HepG2 (cell line): Measurements from ENCODE around the gene PLXNC1. TPM values are rescaled to one million over a fixed set of nuclear protein-coding genes. Genes with fewer than 3 reads are reported as not detected.
A peak's percentile ranks its signal among the peaks of the same experiment; 100 is the strongest.

ENCODE experiments used
- FOSL1 ChIP-seq: sonication (generic); formaldehyde crosslinking; IDR thresholded peaks from 2 replicates; pipeline ENCODE4 v1.9.0; 2021; ENCODE audit warnings: missing genetic modification reagents, borderline replicate concordance
- GATAD2A ChIP-seq: IDR thresholded peaks from 2 replicates; pipeline ENCODE4 v1.6.1; 2016
- GFI1 ChIP-seq: sonication (generic); formaldehyde crosslinking; IDR thresholded peaks from 2 replicates; pipeline ENCODE4 v1.5.0; 2020; ENCODE audit warnings: missing genetic modification reagents, mild to moderate bottlenecking, borderline replicate concordance
- KLF16 ChIP-seq, 2 experiments: sonication (generic) in 1 of 2; formaldehyde crosslinking in 1 of 2; IDR thresholded peaks; 2 replicates each; pipeline versions ENCODE4 v1.6.1 to v1.8.0; 2016 to 2023; ENCODE audit warnings: missing genetic modification reagents in 2 of 2, missing compliant biosample characterization in 1 of 2
- MIER3 ChIP-seq: IDR thresholded peaks from 2 replicates; pipeline ENCODE4 v1.6.1; 2016; ENCODE audit warnings: missing compliant biosample characterization, borderline replicate concordance
- NFYB ChIP-seq: sonication (generic); formaldehyde crosslinking; IDR thresholded peaks from 2 replicates; pipeline ENCODE4 v1.4.0; 2020; ENCODE audit warnings: missing genetic modification reagents
- POGZ ChIP-seq: sonication (generic); formaldehyde crosslinking; IDR thresholded peaks from 2 replicates; pipeline ENCODE4 v1.4.0; 2020; ENCODE audit warnings: mild to moderate bottlenecking, missing genetic modification reagents
- RCOR2 ChIP-seq: IDR thresholded peaks from 2 replicates; pipeline ENCODE4 v1.6.1; 2016; ENCODE audit warnings: missing biosample characterization, missing genetic modification reagents
- SETDB1 ChIP-seq: sonication (generic); formaldehyde crosslinking; IDR thresholded peaks from 2 replicates; pipeline ENCODE4 v1.5.1; 2020; ENCODE audit warnings: missing genetic modification reagents, mild to moderate bottlenecking, borderline replicate concordance
- TRIM24 ChIP-seq: sonication (generic); formaldehyde crosslinking; IDR thresholded peaks from 2 replicates; pipeline ENCODE4 v1.8.0; 2022; ENCODE audit warnings: mild to moderate bottlenecking, missing genetic modification reagents
- ZNF12 ChIP-seq: sonication (generic); formaldehyde crosslinking; IDR thresholded peaks from 2 replicates; pipeline ENCODE4 v1.5.0; 2020; ENCODE audit warnings: missing genetic modification reagents
- ZNF121 ChIP-seq: sonication (generic); formaldehyde crosslinking; IDR thresholded peaks from 2 replicates; pipeline ENCODE4 v1.5.0; 2020; ENCODE audit warnings: mild to moderate bottlenecking, missing genetic modification reagents
- ZNF883 ChIP-seq: sonication (generic); formaldehyde crosslinking; IDR thresholded peaks from 2 replicates; pipeline ENCODE4 v1.5.1; 2020; ENCODE audit warnings: mild to moderate bottlenecking, missing genetic modification reagents; ENCODE audit errors: not compliant biosample characterization
- polyA plus RNA-seq, 8 experiments: library from polyadenylated mRNA; depleted of rRNA in 3 of 8; stranded (reverse) in 7 of 8; unstranded in 1 of 8; fragments of >200 nt; fragmentation: Illumina TruSeq in 4 of 8; extraction: Trizol in 4 of 8; gene quantifications; 2 replicates each; pipeline versions ENCODE4 v1.2.1 to v1.2.3, GENCODE V29; 2011 to 2016; ENCODE audit warnings: low read depth in 4 of 8, missing spikeins in 1 of 8, mixed read lengths in 1 of 8; ENCODE audit not compliant: insufficient read depth in 1 of 8
- total RNA-seq, 5 experiments: library from RNA; depleted of rRNA; stranded (reverse); fragments of >200 nt; fragmentation: Illumina TruSeq; extraction: Trizol; gene quantifications; 2 replicates each; pipeline ENCODE4 v1.2.3, GENCODE V29; 2016; ENCODE audit warnings: low read depth in 1 of 5
- TF ChIP-seq, protein P1 (sequence below): sonication (generic); formaldehyde crosslinking; IDR thresholded peaks from 2 replicates; pipeline ENCODE4 v1.5.1; 2020; ENCODE audit warnings: mild to moderate bottlenecking, missing genetic modification reagents, borderline replicate concordance
- TF ChIP-seq, protein P2 (sequence below), 2 experiments: sonication (generic) in 1 of 2; formaldehyde crosslinking in 1 of 2; IDR thresholded peaks; 2 replicates each; pipeline versions ENCODE4 v1.4.0 to v1.6.1; 2018 to 2020; ENCODE audit warnings: missing genetic modification reagents in 2 of 2, borderline replicate concordance in 1 of 2, low read depth in 1 of 2, mild to moderate bottlenecking in 1 of 2, missing biosample characterization in 1 of 2
- TF ChIP-seq, protein P3 (sequence below): sonication (generic); formaldehyde crosslinking; IDR thresholded peaks from 2 replicates; pipeline ENCODE4 v1.4.0; 2020; ENCODE audit warnings: mild to moderate bottlenecking, missing genetic modification reagents
- TF ChIP-seq, protein P4 (sequence below): IDR thresholded peaks from 2 replicates; pipeline ENCODE4 v1.6.1; 2012; ENCODE audit warnings: inconsistent platforms
- TF ChIP-seq, protein P5 (sequence below): sonication (generic); formaldehyde crosslinking; IDR thresholded peaks from 2 replicates; pipeline ENCODE4 v1.4.0; 2020; ENCODE audit warnings: mild to moderate bottlenecking, missing genetic modification reagents

Gene PLXNC1
- total and polyA plus RNA-seq, 2 of the 13 experiments (the other 11 are each of a cell fraction or from before 2014, with no cell fraction given): 6.6 to 11.2 TPM

DNA sequence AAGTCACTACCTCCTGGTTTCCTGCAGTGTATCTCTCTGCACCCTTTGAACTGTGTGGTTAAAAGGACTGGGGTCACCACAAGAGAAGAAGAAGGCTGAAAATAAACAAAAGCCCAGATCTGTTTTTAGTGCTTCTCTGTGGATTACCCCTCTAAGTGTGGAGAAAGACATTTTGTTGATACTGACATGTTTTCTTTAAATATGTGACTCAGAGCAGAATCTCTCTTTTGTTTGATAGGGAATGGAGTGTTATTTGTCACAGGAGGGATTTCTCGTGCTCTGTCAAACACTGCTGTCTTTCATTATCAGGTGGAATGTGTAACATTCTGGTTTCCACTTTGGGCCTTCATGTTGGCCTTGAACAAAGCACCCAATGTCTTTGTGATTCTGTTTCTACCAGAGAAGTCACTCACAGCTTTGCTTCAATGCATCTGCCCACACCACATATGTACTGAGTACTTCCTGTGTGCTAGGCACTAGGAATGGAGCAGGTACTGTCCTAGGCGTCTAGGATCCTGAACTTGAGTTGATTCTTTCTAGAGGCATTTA, 82.1 kb downstream of the PLXNC1 start (continued):
- peak in 1 of 2 experiments; percentile 25; a peak in 1 of 4 replicates for TF ChIP-seq KLF16 (CRISPR knock-in tag; IDR thresholded peaks at IDR 0.05)
- TF ChIP-seq, protein P1, sequence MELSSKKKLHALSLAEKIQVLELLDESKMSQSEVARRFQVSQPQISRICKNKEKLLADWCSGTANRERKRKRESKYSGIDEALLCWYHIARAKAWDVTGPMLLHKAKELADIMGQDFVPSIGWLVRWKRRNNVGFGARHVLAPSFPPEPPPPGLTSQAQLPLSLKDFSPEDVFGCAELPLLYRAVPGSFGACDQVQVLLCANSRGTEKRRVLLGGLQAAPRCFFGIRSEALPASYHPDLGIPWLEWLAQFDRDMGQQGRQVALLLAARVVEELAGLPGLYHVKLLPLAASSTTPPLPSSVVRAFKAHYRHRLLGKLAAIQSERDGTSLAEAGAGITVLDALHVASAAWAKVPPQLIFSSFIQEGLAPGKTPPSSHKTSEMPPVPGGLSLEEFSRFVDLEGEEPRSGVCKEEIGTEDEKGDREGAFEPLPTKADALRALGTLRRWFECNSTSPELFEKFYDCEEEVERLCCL (CRISPR knock-in tag): no peak
- peak; percentile 68; the same call in 1 of the 2 replicates for TF ChIP-seq FOSL1 (CRISPR knock-in tag)
- TF ChIP-seq, protein P2, sequence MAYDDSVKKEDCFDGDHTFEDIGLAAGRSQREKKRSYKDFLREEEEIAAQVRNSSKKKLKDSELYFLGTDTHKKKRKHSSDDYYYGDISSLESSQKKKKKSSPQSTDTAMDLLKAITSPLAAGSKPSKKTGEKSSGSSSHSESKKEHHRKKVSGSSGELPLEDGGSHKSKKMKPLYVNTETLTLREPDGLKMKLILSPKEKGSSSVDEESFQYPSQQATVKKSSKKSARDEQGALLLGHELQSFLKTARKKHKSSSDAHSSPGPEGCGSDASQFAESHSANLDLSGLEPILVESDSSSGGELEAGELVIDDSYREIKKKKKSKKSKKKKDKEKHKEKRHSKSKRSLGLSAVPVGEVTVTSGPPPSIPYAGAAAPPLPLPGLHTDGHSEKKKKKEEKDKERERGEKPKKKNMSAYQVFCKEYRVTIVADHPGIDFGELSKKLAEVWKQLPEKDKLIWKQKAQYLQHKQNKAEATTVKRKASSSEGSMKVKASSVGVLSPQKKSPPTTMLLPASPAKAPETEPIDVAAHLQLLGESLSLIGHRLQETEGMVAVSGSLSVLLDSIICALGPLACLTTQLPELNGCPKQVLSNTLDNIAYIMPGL (CRISPR knock-in tag; IDR thresholded peaks at IDR 0.05; ENCODE audit: borderline replicate concordance in 1 of 2, low read depth in 1 of 2): 0 out of 4 replicates have a peak, but pooled peaks of 1 of the 2 experiments have one; percentile 40
- peak; percentile 79 for TF ChIP-seq MIER3 (CRISPR knock-in tag)
- TF ChIP-seq, protein P3, sequence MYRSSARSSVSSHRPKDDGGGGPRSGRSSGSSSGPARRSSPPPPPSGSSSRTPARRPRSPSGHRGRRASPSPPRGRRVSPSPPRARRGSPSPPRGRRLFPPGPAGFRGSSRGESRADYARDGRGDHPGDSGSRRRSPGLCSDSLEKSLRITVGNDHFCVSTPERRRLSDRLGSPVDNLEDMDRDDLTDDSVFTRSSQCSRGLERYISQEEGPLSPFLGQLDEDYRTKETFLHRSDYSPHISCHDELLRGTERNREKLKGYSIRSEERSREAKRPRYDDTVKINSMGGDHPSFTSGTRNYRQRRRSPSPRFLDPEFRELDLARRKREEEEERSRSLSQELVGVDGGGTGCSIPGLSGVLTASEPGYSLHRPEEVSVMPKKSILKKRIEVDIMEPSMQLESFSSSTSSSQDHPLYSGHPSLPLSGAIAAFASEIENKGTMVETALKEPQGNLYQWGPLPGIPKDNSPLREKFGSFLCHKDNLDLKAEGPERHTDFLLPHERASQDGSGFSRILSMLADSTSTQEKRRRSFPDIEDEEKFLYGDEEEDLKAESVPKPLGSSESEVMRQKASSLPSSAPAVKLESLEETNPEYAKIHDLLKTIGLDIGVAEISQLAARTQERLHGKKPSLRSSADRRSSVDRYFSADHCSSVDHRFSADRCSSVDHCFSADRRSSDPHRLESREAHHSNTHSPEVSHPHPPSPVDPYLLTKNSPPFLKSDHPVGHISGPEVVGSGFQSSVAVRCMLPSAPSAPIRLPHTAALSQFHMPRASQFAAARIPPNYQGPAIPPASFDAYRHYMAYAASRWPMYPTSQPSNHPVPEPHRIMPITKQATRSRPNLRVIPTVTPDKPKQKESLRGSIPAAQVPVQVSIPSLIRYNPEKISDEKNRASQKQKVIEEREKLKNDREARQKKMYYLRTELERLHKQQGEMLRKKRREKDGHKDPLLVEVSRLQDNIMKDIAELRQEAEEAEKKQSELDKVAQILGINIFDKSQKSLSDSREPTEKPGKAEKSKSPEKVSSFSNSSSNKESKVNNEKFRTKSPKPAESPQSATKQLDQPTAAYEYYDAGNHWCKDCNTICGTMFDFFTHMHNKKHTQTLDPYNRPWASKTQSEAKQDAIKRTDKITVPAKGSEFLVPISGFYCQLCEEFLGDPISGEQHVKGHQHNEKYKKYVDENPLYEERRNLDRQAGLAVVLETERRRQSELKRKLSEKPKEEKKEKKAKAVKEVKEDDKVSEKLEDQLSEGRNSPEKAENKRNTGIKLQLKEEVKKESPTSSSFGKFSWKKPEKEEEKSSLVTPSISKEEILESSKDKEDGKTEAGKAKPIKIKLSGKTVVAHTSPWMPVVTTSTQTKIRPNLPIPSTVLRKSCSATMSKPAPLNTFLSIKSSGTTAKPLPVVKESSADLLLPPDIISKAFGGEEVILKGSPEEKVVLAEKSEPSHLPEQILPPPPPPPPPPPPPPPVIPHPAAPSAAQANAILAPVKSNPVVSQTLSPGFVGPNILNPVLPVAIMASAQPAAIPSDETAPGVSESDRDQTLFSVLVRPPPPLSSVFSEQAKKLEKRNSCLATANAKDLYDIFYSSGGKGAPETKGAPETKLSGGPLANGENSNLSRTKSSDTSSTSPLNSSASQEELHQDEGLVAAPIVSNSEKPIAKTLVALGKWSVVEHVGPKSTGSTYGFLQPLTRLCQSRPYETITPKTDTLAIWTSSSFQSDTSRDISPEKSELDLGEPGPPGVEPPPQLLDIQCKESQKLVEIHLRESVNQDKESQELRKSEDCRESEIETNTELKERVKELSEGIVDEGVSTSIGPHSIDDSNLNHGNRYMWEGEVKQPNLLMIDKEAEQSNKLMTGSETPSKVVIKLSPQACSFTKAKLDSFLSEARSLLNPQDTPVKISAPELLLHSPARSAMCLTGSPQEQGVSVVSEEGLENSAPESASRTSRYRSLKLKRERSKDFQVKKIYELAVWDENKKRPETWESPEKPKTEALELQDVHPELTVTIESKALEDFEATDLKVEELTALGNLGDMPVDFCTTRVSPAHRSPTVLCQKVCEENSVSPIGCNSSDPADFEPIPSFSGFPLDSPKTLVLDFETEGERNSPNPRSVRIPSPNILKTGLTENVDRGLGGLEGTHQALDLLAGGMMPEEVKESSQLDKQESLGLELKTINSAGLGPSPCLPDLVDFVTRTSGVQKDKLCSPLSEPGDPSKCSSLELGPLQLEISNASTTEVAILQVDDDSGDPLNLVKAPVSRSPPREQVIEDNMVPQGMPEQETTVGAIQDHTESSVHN (CRISPR knock-in tag): no peak
- TF ChIP-seq ZNF883: no peak
- TF ChIP-seq SETDB1 (CRISPR knock-in tag): no peak
- peak; percentile 22; the same call in 1 of the 2 replicates for TF ChIP-seq ZNF121 (CRISPR knock-in tag)
- peak; percentile 98 for TF ChIP-seq ZNF12 (CRISPR knock-in tag)
- TF ChIP-seq TRIM24 (CRISPR knock-in tag): no peak
- TF ChIP-seq GATAD2A (CRISPR knock-in tag): peak; percentile 83
- TF ChIP-seq POGZ (CRISPR knock-in tag): peak; percentile 48; the same call in 1 of the 2 replicates
- no peak for TF ChIP-seq NFYB (CRISPR knock-in tag)
- TF ChIP-seq, protein P4, sequence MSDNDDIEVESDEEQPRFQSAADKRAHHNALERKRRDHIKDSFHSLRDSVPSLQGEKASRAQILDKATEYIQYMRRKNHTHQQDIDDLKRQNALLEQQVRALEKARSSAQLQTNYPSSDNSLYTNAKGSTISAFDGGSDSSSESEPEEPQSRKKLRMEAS: peak; percentile 49; the same call in 1 of the 2 replicates
- TF ChIP-seq GFI1 (CRISPR knock-in tag): peak; percentile 81
- TF ChIP-seq, protein P5, sequence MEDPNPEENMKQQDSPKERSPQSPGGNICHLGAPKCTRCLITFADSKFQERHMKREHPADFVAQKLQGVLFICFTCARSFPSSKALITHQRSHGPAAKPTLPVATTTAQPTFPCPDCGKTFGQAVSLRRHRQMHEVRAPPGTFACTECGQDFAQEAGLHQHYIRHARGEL: no peak
- TF ChIP-seq RCOR2 (CRISPR knock-in tag): 0 out of 2 replicates have a peak, but pooled peaks have one; percentile 75
